ENCODE results near the gene UGT1A7. TPM values are rescaled to one million over a fixed set of nuclear protein-coding genes. Genes with fewer than 3 reads are reported as not detected.
"Not testable (repeated sequence)": the region's sequence is repeated elsewhere in the genome, so short reads cannot be mapped to it uniquely, and the experiment has no call there.

Gene UGT1A7
- total and polyA plus RNA-seq, 9 of the 15 experiments (the other 6 are each of a cell fraction or from before 2014, with no cell fraction given), result not detected

- H3K4me1 ChIP-seq (replicated peaks in 1 of 2; ENCODE audit: control insufficient read depth in 2 of 2, insufficient read depth in 2 of 2, low read length in 2 of 2); H3K9me1 ChIP-seq (ENCODE audit: control insufficient read depth, insufficient read depth, low read length); H3K27me3 ChIP-seq (ENCODE audit: control insufficient read depth in 2 of 2, insufficient read depth in 2 of 2, low read length in 2 of 2); FAIRE-seq; H3K4me2 ChIP-seq (ENCODE audit: insufficient read depth, low read length); H3K27ac ChIP-seq (ENCODE audit: extremely low read depth, low read depth, low read length); intact Hi-C loops (cut with micrococcal nuclease); POLR2A ChIA-PET; H3K9me3 ChIP-seq (replicated peaks; ENCODE audit: control insufficient read depth, insufficient read depth, low read depth, low read length); CTCF ChIA-PET (ENCODE audit: low intra/inter-chr PET ratio); DNase-seq (ENCODE audit: extremely low read depth in 1 of 4, low spot score in 3 of 4); H3K36me3 ChIP-seq (ENCODE audit: control insufficient read depth, insufficient read depth, low read length); BruUV-seq (replicated peaks); ATAC-seq; H4K20me1 ChIP-seq (replicated peaks; ENCODE audit: control insufficient read depth, insufficient read depth, low read length); H2AFZ ChIP-seq (ENCODE audit: low read depth, low read length); in situ Hi-C loops (cut with MboI); H3K79me2 ChIP-seq (ENCODE audit: control insufficient read depth, insufficient read depth, low read length); H3K9ac ChIP-seq (ENCODE audit: insufficient read depth in 1 of 2, low read depth in 2 of 2, low read length in 2 of 2); H3K4me3 ChIP-seq: not testable (repeated sequence)
- 60% methylated on average over 1 of the region's 5 CpGs for WGBS (ENCODE audit: insufficient coverage, low coverage, missing lambda C conversion rate)
These were observed 19.1 kb downstream of the UGT1A7 start for GRCh38 chr2:233700842-233701241.

- H3K4me1 ChIP-seq (replicated peaks in 1 of 2; ENCODE audit: control insufficient read depth in 2 of 2, insufficient read depth in 2 of 2, low read length in 2 of 2), result peaks cover 0 to 10% of the 10 kb centered on the region in 2 experiments; a peak in 3 of 5 replicates
- CTCF ChIA-PET (ENCODE audit: low intra/inter-chr PET ratio), result no interaction called here
- FAIRE-seq, result no peak
- no peak for DNase-seq (ENCODE audit: extremely low read depth in 1 of 4, low spot score in 3 of 4)
- no peak for ATAC-seq
- TF ChIP-seq MIER1 (IDR thresholded peaks at IDR 0.05; ENCODE audit: low read depth) (no peak), HMG20A (CRISPR knock-in tag; conservative IDR thresholded peaks at IDR 0.05) (no peak), SREBF2 (CRISPR knock-in tag; IDR thresholded peaks at IDR 0.05) (no peak), ZNF449 (CRISPR knock-in tag; IDR thresholded peaks at IDR 0.05) (no peak), ZNF444 (CRISPR knock-in tag; IDR thresholded peaks at IDR 0.05) (no peak), ZNF75A (CRISPR knock-in tag; IDR thresholded peaks at IDR 0.05) (no peak), MCM5 (IDR thresholded peaks at IDR 0.05; ENCODE audit: low read depth) (no peak), TEAD1 (CRISPR knock-in tag; IDR thresholded peaks at IDR 0.05) (no peak), GABPB1 (CRISPR knock-in tag; IDR thresholded peaks at IDR 0.05) (no peak), BHLHE40 (IDR thresholded peaks at IDR 0.05; ENCODE audit: low read length) (no peak), NCOA4 (IDR thresholded peaks at IDR 0.05; ENCODE audit: partially characterized antibody) (no peak), PHTF2 (CRISPR knock-in tag; IDR thresholded peaks at IDR 0.05) (no peak), CTBP1 (IDR thresholded peaks at IDR 0.05; ENCODE audit: borderline replicate concordance) (no peak), ZNF717 (CRISPR knock-in tag; IDR thresholded peaks at IDR 0.05) (no peak), ARID2 (IDR thresholded peaks at IDR 0.05) (no peak), ZNF354B (CRISPR knock-in tag; IDR thresholded peaks at IDR 0.05) (no peak), PTTG1 (tag; IDR thresholded peaks at IDR 0.05; ENCODE audit: low read depth) (no peak)
- no peak overlapping the region for H3K4me2 ChIP-seq (ENCODE audit: insufficient read depth, low read length)
- no TSS peak for BruUV-seq (replicated peaks)
- H3K9me1 ChIP-seq (ENCODE audit: control insufficient read depth, insufficient read depth, low read length), result no peaks in the 10 kb centered on the region
- H3K9me3 ChIP-seq (replicated peaks; ENCODE audit: control insufficient read depth, insufficient read depth, low read depth, low read length), result no peaks in the 10 kb centered on the region
- in situ Hi-C loops (cut with MboI), result no loop called here
- intact Hi-C loops (cut with micrococcal nuclease), result no loop called here
- H3K27ac ChIP-seq (ENCODE audit: extremely low read depth, low read depth, low read length), result no peak overlapping the region
- H3K9ac ChIP-seq (ENCODE audit: insufficient read depth in 1 of 2, low read depth in 2 of 2, low read length in 2 of 2), result no peak overlapping the region
- H4K20me1 ChIP-seq (replicated peaks; ENCODE audit: control insufficient read depth, insufficient read depth, low read length), result no peaks in the 10 kb centered on the region
- no peak overlapping the region for H2AFZ ChIP-seq (ENCODE audit: low read depth, low read length)
- peaks cover 0 to 4% of the 10 kb centered on the region in 2 experiments; a peak in 1 of 5 replicates for H3K27me3 ChIP-seq (ENCODE audit: control insufficient read depth in 2 of 2, insufficient read depth in 2 of 2, low read length in 2 of 2)
- no peak overlapping the region for H3K4me3 ChIP-seq
- POLR2A ChIA-PET, result no interaction called here
- no peaks in the 10 kb centered on the region for H3K36me3 ChIP-seq (ENCODE audit: control insufficient read depth, insufficient read depth, low read length)
- WGBS (ENCODE audit: insufficient coverage, low coverage, missing lambda C conversion rate), result 15% methylated on average over 3 of the region's 3 CpGs
- H3K79me2 ChIP-seq (ENCODE audit: control insufficient read depth, insufficient read depth, low read length), result no peaks in the 10 kb centered on the region
These were observed 20.5 kb downstream of the UGT1A7 start for GRCh38 chr2:233702238-233702637.
